Endothelial cell of umbilical vein (primary cell): ENCODE data around the gene NFIA. TPM values are rescaled to one million over a fixed set of nuclear protein-coding genes. Genes with fewer than 3 reads are reported as not detected.

Source experiments
- BruUV-seq: library from RNA; stranded (reverse); fragments of 400-500 nt; replicated peaks from 2 replicates; lab custom pipeline; 2021; lab: Mats Ljungman, UMichigan
- CTCF ChIA-PET: fragments of 300-600, 350-600 bp; sonication (Branson Sonifier 250); formaldehyde crosslinking; loops from one replicate; lab custom pipeline; 2021; ENCODE audit warnings: antibody characterized with exemption, inconsistent platforms; lab: Charles Lee
- POLR2A ChIA-PET: fragments of 300-600, 350-600 bp; sonication (Branson Sonifier 250); formaldehyde crosslinking; loops from one replicate; lab custom pipeline; 2021; ENCODE audit warnings: antibody characterized with exemption, inconsistent platforms; lab: Charles Lee
- DNase-seq: peaks from one replicate; pipeline ENCODE4 v3.0.0-alpha.2; 2011; ENCODE audit warnings: low read depth, low spot score
- FAIRE-seq: peaks from 2 replicates; lab custom pipeline; 2011; peaks lifted over from hg19 to GRCh38; lab: Jason Lieb, UNC
- H2AFZ ChIP-seq: 2 replicates; pipeline ENCODE4 v1.6.0; 2012; ENCODE audit warnings: low read depth, low read length, control low read depth, inconsistent platforms
- H3K27ac ChIP-seq: 2 replicates; pipeline ENCODE4 v1.5.1; 2011; ENCODE audit warnings: low read depth, mild to moderate bottlenecking, control low read depth, low read length, moderate library complexity; ENCODE audit not compliant: insufficient read depth
- H3K27me3 ChIP-seq, 2 experiments: 2 replicates each; pipeline versions ENCODE4 v1.6.0 to v1.6.1; 2011; ENCODE audit warnings: low read length in 2 of 2, mixed read lengths in 1 of 2; ENCODE audit not compliant: control insufficient read depth in 2 of 2, insufficient read depth in 2 of 2
- H3K36me3 ChIP-seq, 2 experiments: 2 replicates in 1 of 2; 3 replicates in 1 of 2; pipeline ENCODE4 v1.5.1; 2011; ENCODE audit warnings: low read length in 2 of 2, mild to moderate bottlenecking in 1 of 2, moderate library complexity in 1 of 2; ENCODE audit not compliant: control insufficient read depth in 2 of 2, insufficient read depth in 2 of 2; ENCODE audit errors: extremely low read depth in 1 of 2
- H3K4me1 ChIP-seq: 3 replicates; pipeline ENCODE4 v1.5.1; 2011; ENCODE audit warnings: mild to moderate bottlenecking, low read length; ENCODE audit not compliant: control insufficient read depth, insufficient read depth; ENCODE audit errors: extremely low read depth
- H3K4me2 ChIP-seq: 2 replicates; pipeline ENCODE4 v1.6.1; 2011; ENCODE audit warnings: low read length, control low read depth, mixed read lengths; ENCODE audit not compliant: insufficient read depth
- H3K4me3 ChIP-seq, 3 experiments: fragments of 200-600 bp in 1 of 3; sonication (generic), shearing (Covaris generic) in 1 of 3; replicated peaks in 1 of 3; 2 replicates each; pipeline ENCODE4 v1.5.1; 2011 to 2016; ENCODE audit warnings: control low read depth in 3 of 3, low read length in 3 of 3, mild to moderate bottlenecking in 2 of 3, inconsistent platforms in 1 of 3, low read depth in 1 of 3, moderate library complexity in 1 of 3; ENCODE audit not compliant: insufficient read depth in 1 of 3
- H3K79me2 ChIP-seq: 2 replicates; pipeline ENCODE4 v1.6.0; 2012; ENCODE audit warnings: low read length, inconsistent platforms; ENCODE audit not compliant: control insufficient read depth, insufficient read depth
- H3K9ac ChIP-seq: replicated peaks from 2 replicates; pipeline ENCODE3; 2011; ENCODE audit warnings: low read length, control low read depth; ENCODE audit not compliant: insufficient read depth; ENCODE audit errors: extremely low read depth
- H3K9me1 ChIP-seq: replicated peaks from 3 replicates; pipeline ENCODE4 v1.6.0; 2011; ENCODE audit warnings: mild to moderate bottlenecking, low read length; ENCODE audit not compliant: control insufficient read depth, insufficient read depth; ENCODE audit errors: extremely low read depth
- H3K9me3 ChIP-seq: replicated peaks from 2 replicates; pipeline ENCODE4 v1.5.1; 2012; ENCODE audit warnings: low read length, inconsistent platforms; ENCODE audit not compliant: control insufficient read depth, insufficient read depth
- H4K20me1 ChIP-seq: replicated peaks from 2 replicates; pipeline ENCODE3; 2011; ENCODE audit warnings: mild to moderate bottlenecking, low read length; ENCODE audit not compliant: control insufficient read depth, insufficient read depth; ENCODE audit errors: extremely low read depth
- EZH2 ChIP-seq: IDR thresholded peaks from 2 replicates; pipeline ENCODE4 v1.6.1; 2012; ENCODE audit warnings: borderline replicate concordance, low read depth, mild to moderate bottlenecking, moderate library complexity, low read length, inconsistent platforms; ENCODE audit not compliant: severe bottlenecking
- FOS ChIP-seq: IDR thresholded peaks from 2 replicates; pipeline ENCODE4 v1.6.1; 2011; ENCODE audit warnings: mild to moderate bottlenecking, low read length, moderate library complexity, borderline replicate concordance; ENCODE audit not compliant: insufficient read depth
- GATA2 ChIP-seq: IDR thresholded peaks from 2 replicates; pipeline ENCODE4 v1.7.0; 2011; ENCODE audit warnings: low read depth, mild to moderate bottlenecking, moderate library complexity, mixed read lengths, low read length; ENCODE audit not compliant: insufficient read length, insufficient read depth
- JUN ChIP-seq: IDR thresholded peaks from 2 replicates; pipeline ENCODE4 v1.6.1; 2011; ENCODE audit warnings: borderline replicate concordance, low read depth; ENCODE audit not compliant: insufficient read length, insufficient read depth
- MYC ChIP-seq: IDR thresholded peaks from one replicate; pipeline ENCODE4 v1.6.1; 2011; ENCODE audit warnings: mild to moderate bottlenecking, low read depth, low read length
- POLR2A ChIP-seq: IDR thresholded peaks from 2 replicates; pipeline ENCODE4 v1.6.1; 2012; ENCODE audit warnings: low read depth, mild to moderate bottlenecking, control low read depth, low read length
- POLR2AphosphoS5 ChIP-seq: IDR thresholded peaks from 2 replicates; pipeline ENCODE4 v1.6.1; 2012; ENCODE audit warnings: low read depth, mild to moderate bottlenecking, control low read depth, low read length, moderate library complexity; ENCODE audit not compliant: insufficient read depth
- dilution Hi-C: fragments of 300-500 bp; cut with MboI; formaldehyde crosslinking; loops from one replicate; pipeline ENCODE4 v1.15.0; 2019; ENCODE audit warnings: low sequenced_read_pairs; ENCODE audit not compliant: extremely low pct_ligation_motif_present
- intact Hi-C: fragments of 100-400 bp; cut with micrococcal nuclease; formaldehyde crosslinking; loops from one replicate; pipeline ENCODE4 v1.10.0; 2022
- polyA plus RNA-seq, 4 experiments: library from polyadenylated mRNA; depleted of rRNA in 3 of 4; stranded (reverse) in 3 of 4; unstranded in 1 of 4; fragments of >200 nt; gene quantifications; 2 replicates each; pipeline versions ENCODE4 v1.2.1 to v1.2.3, GENCODE V29; 2011 to 2012; ENCODE audit warnings: missing spikeins in 1 of 4
- total RNA-seq: library from RNA; stranded (reverse); gene quantifications from 2 replicates; pipeline ENCODE4 v1.2.3, GENCODE V29; 2021
- TF ChIP-seq, protein P1 (sequence below), 2 donors: IDR thresholded peaks; 1 replicate in 1 of 2; 2 replicates in 1 of 2; pipeline ENCODE4 v1.5.1; 2011; ENCODE audit warnings: low read length in 2 of 2, mild to moderate bottlenecking in 2 of 2, moderate library complexity in 2 of 2, control low read depth in 1 of 2, inconsistent platforms in 1 of 2, low read depth in 1 of 2; ENCODE audit not compliant: insufficient read depth in 1 of 2; ENCODE audit errors: extremely low read depth in 1 of 2
- TF ChIP-seq, protein P2 (sequence below): IDR thresholded peaks from 2 replicates; pipeline ENCODE4 v1.6.1; 2011; ENCODE audit not compliant: insufficient read depth, insufficient read length

NFIA gene
- total and polyA plus RNA-seq, 2 donors (not counting 3 experiments of a cell fraction or from before 2014, with no cell fraction given) = 25.5 to 47.0 TPM

DNA sequence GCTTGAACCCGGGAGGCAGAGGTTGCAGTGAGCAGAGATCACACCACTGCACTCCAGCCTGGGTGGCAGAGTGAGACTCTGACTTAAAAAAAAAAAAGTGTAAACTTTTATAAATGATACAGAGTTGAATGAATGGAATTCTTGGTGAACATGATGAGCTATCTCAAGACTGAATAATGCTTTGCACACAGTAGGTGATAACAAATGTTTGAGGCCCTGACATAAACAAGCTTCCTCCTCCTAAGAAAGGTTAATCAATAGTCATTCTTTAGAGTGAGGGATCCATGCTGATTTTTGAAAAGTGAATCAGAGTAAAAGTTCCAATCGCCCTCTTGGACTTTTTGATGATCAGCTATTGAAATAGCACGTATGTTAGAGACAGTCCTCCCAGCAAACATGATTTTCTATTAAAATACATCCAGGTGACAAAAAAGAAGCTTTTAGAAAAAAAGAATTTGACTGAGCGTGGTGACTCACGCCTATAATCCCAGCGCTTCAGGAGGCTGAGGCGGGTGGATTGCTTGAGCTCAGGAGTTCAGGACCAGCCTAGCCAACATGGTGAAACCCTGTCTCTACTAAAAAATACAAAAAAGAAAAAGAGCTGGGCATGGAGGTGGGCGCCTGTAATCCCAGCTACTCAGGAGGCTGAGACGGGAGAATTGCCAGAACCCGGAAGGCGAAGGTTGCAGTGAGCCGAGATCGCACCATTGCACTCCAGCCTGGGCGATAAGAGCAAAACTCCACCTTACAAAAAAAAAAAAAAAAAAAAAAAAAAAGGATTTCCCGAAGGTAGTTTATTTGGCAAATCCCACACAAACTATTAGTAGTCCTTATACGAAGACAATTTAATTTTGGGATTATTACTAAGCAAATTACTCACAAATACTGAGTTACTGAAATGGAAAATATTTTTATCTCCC, 181.8 kb downstream of the NFIA start:
- Histone ChIP-seq H3K9me1 (no peaks in the 10 kb centered on the region), H3K9me3 (no peaks in the 10 kb centered on the region), H4K20me1 (no peaks in the 10 kb centered on the region), H2AFZ (no peak overlapping the region), H3K36me3 (no peaks in the 10 kb centered on the region), H3K4me1 (no peaks in the 10 kb centered on the region), H3K9ac (no peak overlapping the region), H3K4me2 (no peak overlapping the region), H3K27ac (no peak overlapping the region), H3K4me3 (no peak overlapping the region), H3K27me3 (no peaks in the 10 kb centered on the region), H3K79me2 (peaks cover 2% of the 10 kb centered on the region)
- intact Hi-C loops (no loop called here), dilution Hi-C loops (no loop called here)
- TF ChIP-seq POLR2A (no peak), GATA2 (no peak), EZH2 (no peak), JUN (no peak), POLR2AphosphoS5 (no peak), FOS (no peak), MYC (no peak)
- TF ChIP-seq, protein P1, sequence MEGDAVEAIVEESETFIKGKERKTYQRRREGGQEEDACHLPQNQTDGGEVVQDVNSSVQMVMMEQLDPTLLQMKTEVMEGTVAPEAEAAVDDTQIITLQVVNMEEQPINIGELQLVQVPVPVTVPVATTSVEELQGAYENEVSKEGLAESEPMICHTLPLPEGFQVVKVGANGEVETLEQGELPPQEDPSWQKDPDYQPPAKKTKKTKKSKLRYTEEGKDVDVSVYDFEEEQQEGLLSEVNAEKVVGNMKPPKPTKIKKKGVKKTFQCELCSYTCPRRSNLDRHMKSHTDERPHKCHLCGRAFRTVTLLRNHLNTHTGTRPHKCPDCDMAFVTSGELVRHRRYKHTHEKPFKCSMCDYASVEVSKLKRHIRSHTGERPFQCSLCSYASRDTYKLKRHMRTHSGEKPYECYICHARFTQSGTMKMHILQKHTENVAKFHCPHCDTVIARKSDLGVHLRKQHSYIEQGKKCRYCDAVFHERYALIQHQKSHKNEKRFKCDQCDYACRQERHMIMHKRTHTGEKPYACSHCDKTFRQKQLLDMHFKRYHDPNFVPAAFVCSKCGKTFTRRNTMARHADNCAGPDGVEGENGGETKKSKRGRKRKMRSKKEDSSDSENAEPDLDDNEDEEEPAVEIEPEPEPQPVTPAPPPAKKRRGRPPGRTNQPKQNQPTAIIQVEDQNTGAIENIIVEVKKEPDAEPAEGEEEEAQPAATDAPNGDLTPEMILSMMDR (IDR thresholded peaks at IDR 0.05; ENCODE audit: extremely low read depth in 1 of 2, insufficient read depth in 1 of 2, low read depth in 1 of 2, low read length in 2 of 2) = no peak
- TF ChIP-seq, protein P2, sequence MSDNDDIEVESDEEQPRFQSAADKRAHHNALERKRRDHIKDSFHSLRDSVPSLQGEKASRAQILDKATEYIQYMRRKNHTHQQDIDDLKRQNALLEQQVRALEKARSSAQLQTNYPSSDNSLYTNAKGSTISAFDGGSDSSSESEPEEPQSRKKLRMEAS = no peak
- ChIA-PET CTCF (interaction anchor here (0.7 to 2.3 kb wide), 9 partner anchors 8 to 214 kb away, joined by 3 to 7 read pairs (median 3); no protein-coding TSS in a partner anchor), POLR2A (no interaction called here)
- no TSS peak for BruUV-seq
- no peak for DNase-seq
- no peak for FAIRE-seq
